HepG2 (cell line): ENCODE results near the gene FAT4. TPM values are rescaled to one million over a fixed set of nuclear protein-coding genes. Genes with fewer than 3 reads are reported as not detected.
A peak's percentile ranks its signal among the peaks of the same experiment; 100 is the strongest.

Experiments
- ARHGAP35 ChIP-seq: sonication (generic); formaldehyde crosslinking; IDR thresholded peaks from 2 replicates; pipeline ENCODE4 v1.9.0; 2022; ENCODE audit warnings: mild to moderate bottlenecking, inconsistent platforms, moderate library complexity, missing genetic modification reagents, borderline replicate concordance
- FOXC1 ChIP-seq: sonication (generic); formaldehyde crosslinking; IDR thresholded peaks from 2 replicates; pipeline ENCODE4 v1.8.0; 2022; ENCODE audit warnings: mild to moderate bottlenecking, missing genetic modification reagents, borderline replicate concordance
- HNRNPL ChIP-seq: fragments of 200-400 bp; formaldehyde crosslinking; IDR thresholded peaks from 2 replicates; pipeline ENCODE4 v1.6.1; 2017; ENCODE audit warnings: mild to moderate bottlenecking, low read depth, low read length
- HNRNPLL ChIP-seq: fragments of 200-400 bp; formaldehyde crosslinking; IDR thresholded peaks from 2 replicates; pipeline ENCODE4 v1.6.1; 2017; ENCODE audit warnings: mild to moderate bottlenecking, low read depth, low read length; ENCODE audit not compliant: poor library complexity, severe bottlenecking
- MBNL3 ChIP-seq: fragments of 250-450 bp; sonication (Bioruptor Pico); conservative IDR thresholded peaks from 2 replicates; pipeline ENCODE4 v1.8.0; 2022; ENCODE audit warnings: mild to moderate bottlenecking, inconsistent platforms
- MIXL1 ChIP-seq: IDR thresholded peaks from 2 replicates; pipeline ENCODE4 v1.6.1; 2016
- NAIF1 ChIP-seq: sonication (generic); formaldehyde crosslinking; IDR thresholded peaks from 2 replicates; pipeline ENCODE4 v1.5.0; 2020; ENCODE audit warnings: mild to moderate bottlenecking, missing genetic modification reagents, borderline replicate concordance
- NKX3-1 ChIP-seq: sonication (generic); formaldehyde crosslinking; IDR thresholded peaks from 2 replicates; pipeline ENCODE4 v1.5.0; 2020; ENCODE audit warnings: missing genetic modification reagents
- ZBTB7A ChIP-seq: sonication (generic); formaldehyde crosslinking; IDR thresholded peaks from 2 replicates; pipeline ENCODE4 v1.8.0; 2022; ENCODE audit warnings: mild to moderate bottlenecking, missing genetic modification reagents
- ZEB1 ChIP-seq: IDR thresholded peaks from 2 replicates; pipeline ENCODE4 v1.6.1; 2012; ENCODE audit warnings: mild to moderate bottlenecking, low read depth, inconsistent platforms; ENCODE audit not compliant: insufficient replicate concordance
- ZFP41 ChIP-seq: sonication (generic); formaldehyde crosslinking; IDR thresholded peaks from 2 replicates; pipeline ENCODE4 v1.4.0; 2020; ENCODE audit warnings: mild to moderate bottlenecking, missing genetic modification reagents, borderline replicate concordance
- ZNF547 ChIP-seq: sonication (generic); formaldehyde crosslinking; IDR thresholded peaks from 2 replicates; pipeline ENCODE4 v1.5.1; 2020; ENCODE audit warnings: mild to moderate bottlenecking, missing genetic modification reagents
- ZNF709 ChIP-seq: sonication (generic); formaldehyde crosslinking; IDR thresholded peaks from 2 replicates; pipeline ENCODE4 v1.5.0; 2020; ENCODE audit warnings: mild to moderate bottlenecking, missing genetic modification reagents
- ZNF781 ChIP-seq: sonication (generic); formaldehyde crosslinking; IDR thresholded peaks from 2 replicates; pipeline ENCODE4 v1.5.1; 2020; ENCODE audit warnings: borderline replicate concordance, mild to moderate bottlenecking, missing genetic modification reagents; ENCODE audit errors: not compliant biosample characterization
- ZSCAN31 ChIP-seq: sonication (generic); formaldehyde crosslinking; IDR thresholded peaks from 2 replicates; pipeline ENCODE4 v1.5.0; 2020; ENCODE audit warnings: low read depth, mild to moderate bottlenecking, missing genetic modification reagents
- polyA plus RNA-seq, 8 experiments: library from polyadenylated mRNA; depleted of rRNA in 3 of 8; stranded (reverse) in 7 of 8; unstranded in 1 of 8; fragments of >200 nt; fragmentation: Illumina TruSeq in 4 of 8; extraction: Trizol in 4 of 8; gene quantifications; 2 replicates each; pipeline versions ENCODE4 v1.2.1 to v1.2.3, GENCODE V29; 2011 to 2016; ENCODE audit warnings: low read depth in 4 of 8, missing spikeins in 1 of 8, mixed read lengths in 1 of 8; ENCODE audit not compliant: insufficient read depth in 1 of 8
- total RNA-seq, 5 experiments: library from RNA; depleted of rRNA; stranded (reverse); fragments of >200 nt; fragmentation: Illumina TruSeq; extraction: Trizol; gene quantifications; 2 replicates each; pipeline ENCODE4 v1.2.3, GENCODE V29; 2016; ENCODE audit warnings: low read depth in 1 of 5
- TF ChIP-seq, protein P1 (sequence below): sonication (generic); formaldehyde crosslinking; IDR thresholded peaks from 2 replicates; pipeline ENCODE4 v1.4.0; 2020; ENCODE audit warnings: mild to moderate bottlenecking, low read depth, missing genetic modification reagents
- TF ChIP-seq, protein P2 (sequence below): sonication (generic); formaldehyde crosslinking; IDR thresholded peaks from 2 replicates; pipeline ENCODE4 v1.4.0; 2020; ENCODE audit warnings: missing genetic modification reagents
- TF ChIP-seq, protein P3 (sequence below): sonication (generic); formaldehyde crosslinking; IDR thresholded peaks from 2 replicates; pipeline ENCODE4 v1.5.0; 2020; ENCODE audit warnings: mild to moderate bottlenecking, missing genetic modification reagents, moderate library complexity
- TF ChIP-seq, protein P4 (sequence below), 2 experiments: sonication (generic) in 1 of 2; formaldehyde crosslinking in 1 of 2; IDR thresholded peaks; 2 replicates each; pipeline versions ENCODE4 v1.4.0 to v1.6.1; 2016 to 2020; ENCODE audit warnings: borderline replicate concordance in 1 of 2, low read depth in 1 of 2, mild to moderate bottlenecking in 1 of 2, missing genetic modification reagents in 1 of 2

FAT4 gene
- total and polyA plus RNA-seq, 2 of the 13 experiments (the other 11 are each of a cell fraction or from before 2014, with no cell fraction given), result 0.27 to 1.2 TPM

DNA sequence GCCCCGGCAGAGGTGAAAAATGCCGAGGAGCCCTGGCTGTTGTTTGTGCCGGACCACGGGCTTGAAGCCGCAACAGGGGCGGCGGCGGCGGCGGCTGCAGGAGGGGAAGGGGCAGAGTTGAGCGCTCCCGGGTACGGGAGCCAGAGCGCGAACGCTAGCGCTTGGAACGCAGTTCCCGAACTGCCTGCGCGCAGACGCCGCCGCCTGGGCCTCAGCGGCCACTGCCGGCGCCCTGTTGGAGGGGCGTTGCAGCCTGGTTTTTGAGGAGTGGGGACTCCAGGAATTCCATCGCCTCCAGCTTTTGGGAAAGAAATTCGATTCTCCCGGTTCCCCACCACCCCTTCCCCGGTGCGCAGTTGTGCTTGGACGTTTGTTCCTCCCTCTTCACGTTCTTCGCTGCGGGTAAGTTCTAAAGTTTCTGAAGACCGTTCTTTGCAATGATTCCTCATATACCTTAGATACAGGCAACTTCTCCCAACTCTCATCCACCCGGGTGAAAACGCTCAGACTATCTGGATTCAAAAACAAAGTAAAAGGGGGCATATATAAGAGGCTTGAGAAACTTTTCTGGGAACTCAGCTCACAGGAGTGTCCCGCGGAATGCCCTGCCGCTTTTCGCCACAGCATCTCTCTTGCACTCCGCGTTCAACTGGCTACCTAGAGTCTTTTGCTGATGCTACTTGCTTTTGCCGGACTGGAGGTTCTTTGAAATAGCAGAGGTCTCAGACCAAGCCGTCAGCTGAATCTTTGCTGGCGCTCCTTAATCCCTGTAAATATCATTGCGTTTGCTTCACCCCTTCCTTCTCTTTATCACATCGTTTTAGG, 1.0 kb downstream of the FAT4 start (continued):
- TF ChIP-seq ZFP41 (CRISPR knock-in tag), result no peak
- peak; percentile 99 for TF ChIP-seq HNRNPLL
- TF ChIP-seq ZNF781 (CRISPR knock-in tag), result peak; percentile 11
- TF ChIP-seq ZBTB7A (CRISPR knock-in tag), result 0 out of 2 replicates have a peak, but pooled peaks have one; percentile 7
- TF ChIP-seq NAIF1 (CRISPR knock-in tag), result peak; percentile 45; the same call in 1 of the 2 replicates
- TF ChIP-seq ZNF709 (CRISPR knock-in tag), result peak; percentile 34; the same call in 1 of the 2 replicates
- 0 out of 2 replicates have a peak, but pooled peaks have one; percentile 4 for TF ChIP-seq NKX3-1 (CRISPR knock-in tag)
- TF ChIP-seq ARHGAP35 (CRISPR knock-in tag), result no peak
- no peak for TF ChIP-seq MIXL1
- TF ChIP-seq, protein P1, sequence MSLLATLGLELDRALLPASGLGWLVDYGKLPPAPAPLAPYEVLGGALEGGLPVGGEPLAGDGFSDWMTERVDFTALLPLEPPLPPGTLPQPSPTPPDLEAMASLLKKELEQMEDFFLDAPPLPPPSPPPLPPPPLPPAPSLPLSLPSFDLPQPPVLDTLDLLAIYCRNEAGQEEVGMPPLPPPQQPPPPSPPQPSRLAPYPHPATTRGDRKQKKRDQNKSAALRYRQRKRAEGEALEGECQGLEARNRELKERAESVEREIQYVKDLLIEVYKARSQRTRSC (CRISPR knock-in tag), result no peak
- 0 out of 2 replicates have a peak, but pooled peaks have one; percentile 49 for TF ChIP-seq ZNF547 (CRISPR knock-in tag)
- TF ChIP-seq FOXC1 (CRISPR knock-in tag), result no peak
- TF ChIP-seq, protein P2, sequence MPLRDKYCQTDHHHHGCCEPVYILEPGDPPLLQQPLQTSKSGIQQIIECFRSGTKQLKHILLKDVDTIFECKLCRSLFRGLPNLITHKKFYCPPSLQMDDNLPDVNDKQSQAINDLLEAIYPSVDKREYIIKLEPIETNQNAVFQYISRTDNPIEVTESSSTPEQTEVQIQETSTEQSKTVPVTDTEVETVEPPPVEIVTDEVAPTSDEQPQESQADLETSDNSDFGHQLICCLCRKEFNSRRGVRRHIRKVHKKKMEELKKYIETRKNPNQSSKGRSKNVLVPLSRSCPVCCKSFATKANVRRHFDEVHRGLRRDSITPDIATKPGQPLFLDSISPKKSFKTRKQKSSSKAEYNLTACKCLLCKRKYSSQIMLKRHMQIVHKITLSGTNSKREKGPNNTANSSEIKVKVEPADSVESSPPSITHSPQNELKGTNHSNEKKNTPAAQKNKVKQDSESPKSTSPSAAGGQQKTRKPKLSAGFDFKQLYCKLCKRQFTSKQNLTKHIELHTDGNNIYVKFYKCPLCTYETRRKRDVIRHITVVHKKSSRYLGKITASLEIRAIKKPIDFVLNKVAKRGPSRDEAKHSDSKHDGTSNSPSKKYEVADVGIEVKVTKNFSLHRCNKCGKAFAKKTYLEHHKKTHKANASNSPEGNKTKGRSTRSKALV (CRISPR knock-in tag), result peak; percentile 97
- TF ChIP-seq, protein P3, sequence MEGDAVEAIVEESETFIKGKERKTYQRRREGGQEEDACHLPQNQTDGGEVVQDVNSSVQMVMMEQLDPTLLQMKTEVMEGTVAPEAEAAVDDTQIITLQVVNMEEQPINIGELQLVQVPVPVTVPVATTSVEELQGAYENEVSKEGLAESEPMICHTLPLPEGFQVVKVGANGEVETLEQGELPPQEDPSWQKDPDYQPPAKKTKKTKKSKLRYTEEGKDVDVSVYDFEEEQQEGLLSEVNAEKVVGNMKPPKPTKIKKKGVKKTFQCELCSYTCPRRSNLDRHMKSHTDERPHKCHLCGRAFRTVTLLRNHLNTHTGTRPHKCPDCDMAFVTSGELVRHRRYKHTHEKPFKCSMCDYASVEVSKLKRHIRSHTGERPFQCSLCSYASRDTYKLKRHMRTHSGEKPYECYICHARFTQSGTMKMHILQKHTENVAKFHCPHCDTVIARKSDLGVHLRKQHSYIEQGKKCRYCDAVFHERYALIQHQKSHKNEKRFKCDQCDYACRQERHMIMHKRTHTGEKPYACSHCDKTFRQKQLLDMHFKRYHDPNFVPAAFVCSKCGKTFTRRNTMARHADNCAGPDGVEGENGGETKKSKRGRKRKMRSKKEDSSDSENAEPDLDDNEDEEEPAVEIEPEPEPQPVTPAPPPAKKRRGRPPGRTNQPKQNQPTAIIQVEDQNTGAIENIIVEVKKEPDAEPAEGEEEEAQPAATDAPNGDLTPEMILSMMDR (CRISPR knock-in tag), result peak; percentile 12; the same call in 1 of the 2 replicates
- 0 out of 2 replicates have a peak, but pooled peaks have one; percentile 1 for TF ChIP-seq HNRNPL
- no peak for TF ChIP-seq ZEB1
- TF ChIP-seq ZSCAN31 (CRISPR knock-in tag), result no peak
- no peak for TF ChIP-seq MBNL3 (CRISPR knock-in tag)
- TF ChIP-seq, protein P4, sequence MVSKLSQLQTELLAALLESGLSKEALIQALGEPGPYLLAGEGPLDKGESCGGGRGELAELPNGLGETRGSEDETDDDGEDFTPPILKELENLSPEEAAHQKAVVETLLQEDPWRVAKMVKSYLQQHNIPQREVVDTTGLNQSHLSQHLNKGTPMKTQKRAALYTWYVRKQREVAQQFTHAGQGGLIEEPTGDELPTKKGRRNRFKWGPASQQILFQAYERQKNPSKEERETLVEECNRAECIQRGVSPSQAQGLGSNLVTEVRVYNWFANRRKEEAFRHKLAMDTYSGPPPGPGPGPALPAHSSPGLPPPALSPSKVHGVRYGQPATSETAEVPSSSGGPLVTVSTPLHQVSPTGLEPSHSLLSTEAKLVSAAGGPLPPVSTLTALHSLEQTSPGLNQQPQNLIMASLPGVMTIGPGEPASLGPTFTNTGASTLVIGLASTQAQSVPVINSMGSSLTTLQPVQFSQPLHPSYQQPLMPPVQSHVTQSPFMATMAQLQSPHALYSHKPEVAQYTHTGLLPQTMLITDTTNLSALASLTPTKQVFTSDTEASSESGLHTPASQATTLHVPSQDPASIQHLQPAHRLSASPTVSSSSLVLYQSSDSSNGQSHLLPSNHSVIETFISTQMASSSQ (IDR thresholded peaks at IDR 0.05; ENCODE audit: low read depth), result no peak
- TF ChIP-seq, protein P4 (CRISPR knock-in tag; IDR thresholded peaks at IDR 0.05; ENCODE audit: borderline replicate concordance), result no peak
